ENCODE measurements around the gene TSPO.

TSPO gene

DNA sequence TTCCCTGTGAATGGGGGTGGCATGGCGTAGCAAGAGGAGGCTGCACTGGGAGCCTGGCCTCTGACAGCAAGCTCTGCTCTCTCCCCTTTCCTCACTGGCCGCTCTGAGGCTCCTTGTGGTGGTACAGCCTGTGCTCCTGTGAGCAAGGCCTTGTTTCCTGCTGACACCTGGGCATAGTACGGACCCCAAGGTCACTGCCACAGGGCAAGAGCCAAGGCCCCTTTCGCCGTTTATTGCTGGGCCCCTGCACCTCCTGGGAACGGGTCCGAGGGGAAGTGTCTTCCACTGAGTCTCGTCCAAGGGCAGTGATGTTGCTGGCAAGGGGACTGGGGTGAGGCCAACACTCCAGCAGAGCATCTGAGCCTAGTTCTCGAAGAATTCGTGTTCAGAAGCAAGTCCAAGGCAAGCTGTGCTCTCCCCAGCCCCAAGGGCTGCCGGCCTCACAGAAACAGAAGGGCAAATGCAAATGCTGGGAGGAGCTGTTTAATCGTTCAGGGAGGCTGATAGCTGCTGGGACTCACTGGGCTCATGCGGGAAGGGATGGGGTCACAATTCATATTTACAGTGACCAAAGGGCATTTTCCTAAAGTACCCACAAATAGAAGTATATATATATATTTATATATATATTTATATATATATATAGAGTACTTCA is 51.5 kb downstream of the TSPO start:
- H3K9ac ChIP-seq (ENCODE audit: insufficient read length) = no peak overlapping the region
- no peak for DNase-seq (ENCODE audit: low read depth, low spot score)
- no peaks in the 10 kb centered on the region for H3K9me3 ChIP-seq (ENCODE audit: low read depth, low read length)
- H3K36me3 ChIP-seq (ENCODE audit: insufficient read depth, low read length) = no peaks in the 10 kb centered on the region
- no peak overlapping the region for H3K4me3 ChIP-seq
- H3K27ac ChIP-seq = no peak overlapping the region
- TF ChIP-seq POLR2AphosphoS5 (IDR thresholded peaks at IDR 0.05; ENCODE audit: borderline replicate concordance, low read depth, low read length) (no peak), FOXP2 (optimal IDR thresholded peaks at IDR 0.05; ENCODE audit: control extremely low read depth, extremely low read length, insufficient read depth) (no peak), EZH2 (IDR thresholded peaks at IDR 0.05) (no peak)

DNA sequence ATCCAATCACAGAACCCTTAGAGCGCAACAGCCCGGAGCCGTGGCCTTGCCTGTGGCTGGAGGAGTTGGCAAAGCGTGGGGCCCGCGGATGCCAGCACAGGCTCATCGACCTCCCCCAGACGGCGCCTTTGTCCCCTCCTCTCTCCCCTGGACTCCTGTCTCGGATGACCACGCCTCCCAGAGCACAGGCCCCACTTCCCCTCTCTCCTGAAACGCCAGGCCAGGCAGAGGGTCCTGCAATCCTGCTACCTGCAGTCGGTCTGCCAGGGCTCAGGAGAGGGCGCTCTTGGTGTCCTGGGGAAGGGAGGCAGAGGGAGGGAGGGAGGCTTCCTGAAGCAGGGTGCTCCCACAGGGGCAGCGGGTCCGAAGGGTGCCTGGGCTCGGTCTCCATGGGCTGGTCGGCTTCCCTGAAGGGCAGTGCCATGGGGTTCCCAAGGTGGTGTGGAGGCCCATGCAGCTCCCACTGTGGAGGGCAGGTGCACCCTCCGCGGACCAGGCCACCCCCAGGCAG is 52.2 kb downstream of the TSPO start:
- no peak overlapping the region for H3K27ac ChIP-seq
- H3K4me3 ChIP-seq = no peak overlapping the region
- no peaks in the 10 kb centered on the region for H3K9me3 ChIP-seq (ENCODE audit: low read depth, low read length)
- TF ChIP-seq FOXP2 (optimal IDR thresholded peaks at IDR 0.05; ENCODE audit: control extremely low read depth, extremely low read length, insufficient read depth) (no peak), EZH2 (IDR thresholded peaks at IDR 0.05) (no peak), POLR2AphosphoS5 (IDR thresholded peaks at IDR 0.05; ENCODE audit: borderline replicate concordance, low read depth, low read length) (no peak)
- DNase-seq (ENCODE audit: low read depth, low spot score) = no peak
- H3K36me3 ChIP-seq (ENCODE audit: insufficient read depth, low read length) = no peaks in the 10 kb centered on the region
- H3K9ac ChIP-seq (ENCODE audit: insufficient read length) = no peak overlapping the region

DNA sequence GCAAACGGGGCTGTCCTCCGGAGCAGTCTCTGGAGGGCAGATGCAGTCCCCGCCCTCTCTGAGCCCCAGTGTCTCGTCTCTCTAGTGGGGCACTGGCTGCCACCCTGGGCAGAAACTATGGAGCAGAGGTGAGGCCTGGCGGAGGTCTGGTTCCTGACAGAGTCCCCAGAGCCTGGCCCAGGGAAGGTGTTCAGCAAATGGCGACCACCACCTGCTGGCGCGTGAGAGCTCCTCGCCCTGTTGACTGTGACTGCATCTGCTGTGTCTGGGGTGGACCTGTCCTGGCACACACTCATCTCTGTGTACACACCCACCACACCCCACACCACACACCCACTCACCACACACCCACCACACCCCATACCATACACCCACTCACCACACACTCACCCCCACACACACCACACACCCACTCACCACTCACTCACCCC is 53.9 kb downstream of the TSPO start:
- no peak overlapping the region for H3K4me3 ChIP-seq
- no peak for TF ChIP-seq EZH2 (IDR thresholded peaks at IDR 0.05)
- no peak for TF ChIP-seq POLR2AphosphoS5 (IDR thresholded peaks at IDR 0.05; ENCODE audit: borderline replicate concordance, low read depth, low read length)
- no peak for TF ChIP-seq FOXP2 (optimal IDR thresholded peaks at IDR 0.05; ENCODE audit: control extremely low read depth, extremely low read length, insufficient read depth)
- no peaks in the 10 kb centered on the region for H3K9me3 ChIP-seq (ENCODE audit: low read depth, low read length)
- H3K27ac ChIP-seq = no peak overlapping the region
- no peak for DNase-seq (ENCODE audit: low read depth, low spot score)
- no peaks in the 10 kb centered on the region for H3K36me3 ChIP-seq (ENCODE audit: insufficient read depth, low read length)
- H3K9ac ChIP-seq (ENCODE audit: insufficient read length) = no peak overlapping the region

DNA sequence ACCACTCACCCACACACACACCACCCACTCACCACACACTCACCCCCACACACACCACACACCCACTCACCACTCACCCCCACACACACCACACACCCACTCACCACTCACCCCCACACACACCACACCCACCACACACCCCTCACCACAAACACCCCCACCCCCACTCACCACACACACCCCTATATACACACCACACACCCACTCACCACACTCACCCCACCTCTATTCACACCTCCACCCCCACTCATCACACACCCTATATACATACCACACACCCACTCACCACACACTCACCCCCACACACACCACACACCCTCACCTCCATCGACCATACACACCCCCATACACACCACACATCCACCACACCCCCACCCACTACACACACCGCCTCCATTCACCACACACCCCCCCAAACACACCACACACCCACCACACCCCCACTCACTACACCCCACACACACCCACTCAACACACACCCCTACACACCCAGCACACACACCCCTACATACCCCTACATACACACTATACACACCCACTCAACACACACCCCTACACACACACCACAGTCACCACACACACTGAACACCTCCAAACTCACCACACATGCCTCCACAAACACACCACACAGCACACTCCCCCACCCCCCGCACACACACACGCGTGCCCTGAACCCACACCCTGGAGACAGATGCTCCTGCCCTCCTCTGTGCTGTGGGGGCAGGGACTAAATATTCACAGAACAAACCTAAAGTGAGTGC is 54.6 kb downstream of the TSPO start:
- no peak for DNase-seq (ENCODE audit: low read depth, low spot score)
- Histone ChIP-seq H3K27ac (no peak overlapping the region), H3K4me3 (no peak overlapping the region), H3K9ac (ENCODE audit: insufficient read length) (no peak overlapping the region), H3K9me3 (ENCODE audit: low read depth, low read length) (no peaks in the 10 kb centered on the region), H3K36me3 (ENCODE audit: insufficient read depth, low read length) (no peaks in the 10 kb centered on the region)
- TF ChIP-seq FOXP2 (optimal IDR thresholded peaks at IDR 0.05; ENCODE audit: control extremely low read depth, extremely low read length, insufficient read depth) (no peak), EZH2 (IDR thresholded peaks at IDR 0.05) (no peak), POLR2AphosphoS5 (IDR thresholded peaks at IDR 0.05; ENCODE audit: borderline replicate concordance, low read depth, low read length) (no peak)

DNA sequence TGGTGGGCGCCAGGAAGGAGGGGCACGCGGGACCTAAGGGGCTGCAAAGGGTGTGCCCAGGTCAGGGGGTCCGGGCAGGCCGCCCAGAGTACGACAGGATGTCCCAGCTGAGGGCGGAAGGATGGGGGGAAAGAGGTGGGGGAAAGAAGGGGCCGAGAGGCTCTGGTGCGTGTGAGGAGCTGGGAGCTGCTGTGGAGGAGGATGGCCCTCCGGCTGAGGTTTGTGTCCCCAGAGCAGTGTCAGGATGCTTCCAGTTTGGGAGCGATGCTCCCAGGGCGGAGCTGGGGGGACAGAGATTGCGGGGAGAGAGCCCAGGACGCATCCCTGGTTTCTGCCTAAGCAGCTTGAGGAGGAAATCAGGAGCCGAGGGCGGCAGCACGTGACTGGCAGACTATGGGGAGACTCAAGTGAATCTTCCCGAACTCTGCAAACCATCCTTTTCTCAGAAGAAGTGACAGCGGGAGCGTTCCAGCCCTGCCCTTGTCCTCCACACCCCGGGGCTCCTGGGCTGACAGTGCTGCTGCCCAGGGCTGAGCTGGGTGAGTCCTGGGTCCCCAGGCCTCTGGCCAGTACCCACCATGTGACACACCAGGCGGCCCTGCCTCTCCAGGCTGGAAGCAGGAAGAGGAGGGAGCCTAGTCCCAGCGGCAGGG is 55.3 kb downstream of the TSPO start:
- Histone ChIP-seq H3K9me3 (ENCODE audit: low read depth, low read length) (no peaks in the 10 kb centered on the region), H3K27ac (no peak overlapping the region), H3K9ac (ENCODE audit: insufficient read length) (no peak overlapping the region), H3K4me3 (no peak overlapping the region), H3K36me3 (ENCODE audit: insufficient read depth, low read length) (no peaks in the 10 kb centered on the region)
- DNase-seq (ENCODE audit: low read depth, low spot score) = no peak
- no peak for TF ChIP-seq EZH2 (IDR thresholded peaks at IDR 0.05)
- TF ChIP-seq FOXP2 (optimal IDR thresholded peaks at IDR 0.05; ENCODE audit: control extremely low read depth, extremely low read length, insufficient read depth) = no peak

DNA sequence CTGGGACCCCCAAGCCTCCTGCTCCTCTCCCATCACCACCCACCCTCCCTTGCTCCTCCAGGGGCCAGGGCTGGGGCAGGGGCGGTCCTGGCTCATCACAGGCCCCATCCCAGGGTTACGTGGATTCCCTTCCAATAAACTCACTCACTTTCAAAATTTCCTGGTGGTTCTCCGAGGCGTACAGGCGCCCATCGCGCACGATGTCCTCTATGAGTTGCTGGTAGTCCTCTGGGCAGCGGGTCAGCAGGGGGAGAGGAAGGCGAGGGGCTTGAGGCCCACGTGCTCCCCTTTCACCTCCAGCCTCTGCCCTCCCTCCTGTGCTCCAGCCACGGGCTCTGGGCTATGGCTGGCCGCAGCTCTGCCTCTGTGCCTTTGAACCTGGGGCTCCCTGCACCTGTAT is 56.0 kb downstream of the TSPO start:
- H3K9me3 ChIP-seq (ENCODE audit: low read depth, low read length) = no peaks in the 10 kb centered on the region

DNA sequence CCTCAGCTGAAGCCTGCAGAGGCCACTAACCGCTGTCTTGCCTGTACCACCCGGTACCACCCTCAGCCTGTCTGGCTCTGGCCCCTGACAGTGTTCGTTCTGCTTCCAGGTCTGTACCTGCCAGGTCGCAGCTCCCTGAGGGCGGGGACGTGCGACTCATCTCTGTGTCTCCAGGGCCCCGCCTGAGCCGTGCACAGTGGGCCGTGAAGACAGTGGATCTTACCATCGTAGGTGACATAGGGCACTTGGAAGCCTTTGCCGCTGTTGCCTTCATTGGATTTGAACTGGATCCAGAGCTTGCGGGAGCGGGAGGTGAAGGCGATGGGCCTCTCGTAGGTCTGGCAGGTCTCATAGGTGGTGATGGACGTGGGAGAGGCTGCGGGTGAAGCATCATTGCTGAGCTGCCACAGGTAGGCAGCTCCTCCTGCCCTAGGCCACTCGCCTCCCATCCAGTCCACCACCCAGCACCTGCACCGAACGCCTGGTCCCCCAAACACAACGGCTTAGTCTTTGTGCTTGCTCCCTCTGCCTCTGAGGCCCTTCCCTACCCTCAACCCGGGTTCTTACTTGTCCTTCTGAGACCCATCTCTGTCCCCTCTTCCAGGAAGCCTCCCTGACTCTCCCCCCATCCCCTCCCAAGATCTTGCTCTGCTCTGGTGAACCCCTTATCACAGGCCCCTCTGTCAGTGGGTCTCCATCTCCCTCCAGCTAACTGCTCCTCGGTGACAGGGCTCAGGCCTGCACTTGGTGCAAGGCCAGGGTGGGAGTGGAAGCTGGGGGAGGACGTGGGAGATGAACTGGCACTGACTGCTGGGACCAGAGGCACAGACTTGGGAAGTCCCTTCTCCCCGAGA is 56.7 kb downstream of the TSPO start:
- TF ChIP-seq POLR2AphosphoS5 (IDR thresholded peaks at IDR 0.05; ENCODE audit: borderline replicate concordance, low read depth, low read length) = no peak
- no peak for TF ChIP-seq EZH2 (IDR thresholded peaks at IDR 0.05)
- H3K9me3 ChIP-seq (ENCODE audit: low read depth, low read length) = no peaks in the 10 kb centered on the region
- H3K27ac ChIP-seq = no peak overlapping the region
- no peak for DNase-seq (ENCODE audit: low read depth, low spot score)
- H3K9ac ChIP-seq (ENCODE audit: insufficient read length) = no peak overlapping the region
- no peaks in the 10 kb centered on the region for H3K36me3 ChIP-seq (ENCODE audit: insufficient read depth, low read length)
- no peak overlapping the region for H3K4me3 ChIP-seq

More for the DNA sequence above, 56.0 kb downstream of the TSPO start:
- Histone ChIP-seq H3K9ac (ENCODE audit: insufficient read length) (no peak overlapping the region), H3K27ac (no peak overlapping the region), H3K4me3 (no peak overlapping the region), H3K36me3 (ENCODE audit: insufficient read depth, low read length) (no peaks in the 10 kb centered on the region)
- no peak for DNase-seq (ENCODE audit: low read depth, low spot score)
- TF ChIP-seq FOXP2 (optimal IDR thresholded peaks at IDR 0.05; ENCODE audit: control extremely low read depth, extremely low read length, insufficient read depth) = no peak
- TF ChIP-seq EZH2 (IDR thresholded peaks at IDR 0.05) = no peak

Data from SK-N-MC (cell line).